ENCODE data around the gene PLXNC1. TPM values are rescaled to one million over a fixed set of nuclear protein-coding genes. Genes with fewer than 3 reads are reported as not detected.

The PLXNC1 gene
- total and polyA plus RNA-seq, 2 of the 8 experiments (the other 6 are each of a cell fraction or from before 2014, with no cell fraction given) = 0.83 to 2.0 TPM

GRCh38 chr12:94239332-94239993 is 91.1 kb downstream of the PLXNC1 start:
- ChIA-PET POLR2A (ENCODE audit: partially characterized antibody) (no interaction called here), CTCF (ENCODE audit: partially characterized antibody) (interaction anchor here (0.8 kb wide), 1 partner anchor 82 kb away, joined by 3 read pairs; no protein-coding TSS in a partner anchor)
- 0 out of 7 replicates have a peak, but pooled peaks cover 0 to 5% (median 0%) of the 10 kb centered on the region in 4 experiments for H3K4me1 ChIP-seq (replicated peaks in 1 of 4; ENCODE audit: control insufficient read depth in 3 of 4, insufficient read depth in 4 of 4, low read length in 3 of 4)
- no peak overlapping the region for H2BK120ac ChIP-seq (replicated peaks; ENCODE audit: low read depth, low read length)
- H2BK20ac ChIP-seq (ENCODE audit: low read length) = no peak overlapping the region
- H2AK5ac ChIP-seq (ENCODE audit: low read depth, low read length) = no peak overlapping the region
- H3K23me2 ChIP-seq (ENCODE audit: low read depth, low read length) = no peaks in the 10 kb centered on the region
- no peaks in the 10 kb centered on the region for H3K79me2 ChIP-seq (ENCODE audit: control insufficient read depth in 1 of 2, insufficient read depth in 2 of 2, low read length in 2 of 2)
- no peaks in the 10 kb centered on the region for H3K9me3 ChIP-seq (ENCODE audit: insufficient read depth in 2 of 2, low read depth in 1 of 2, low read length in 1 of 2)
- no peak overlapping the region for H3K27ac ChIP-seq (ENCODE audit: low read depth, low read length)
- DNase-seq (ENCODE audit: low read depth in 1 of 2, low spot score in 2 of 2) (no peak), FAIRE-seq (no peak)
- no peak overlapping the region for H3K23ac ChIP-seq (ENCODE audit: insufficient read length)
- H3K4me3 ChIP-seq (ENCODE audit: extremely low read depth in 1 of 4, insufficient read depth in 2 of 4, low read depth in 3 of 4, low read length in 4 of 4) = no peak overlapping the region
- H4K20me1 ChIP-seq (replicated peaks in 1 of 2; ENCODE audit: control insufficient read depth in 1 of 2, insufficient read depth in 2 of 2, low read length in 2 of 2) = no peaks in the 10 kb centered on the region
- no peak overlapping the region for H2BK5ac ChIP-seq (ENCODE audit: low read depth, low read length)
- H3K56ac ChIP-seq (replicated peaks; ENCODE audit: insufficient read length, low read depth, low read length) = no peak overlapping the region
- no peak overlapping the region for H3K18ac ChIP-seq (ENCODE audit: extremely low read depth, low read length)
- no peak overlapping the region for H4K91ac ChIP-seq (replicated peaks; ENCODE audit: insufficient read length, low read length)
- H3K4me2 ChIP-seq (ENCODE audit: insufficient read depth in 1 of 2, low read depth in 2 of 2, low read length in 2 of 2) = no peak overlapping the region
- no peak overlapping the region for H2BK15ac ChIP-seq (ENCODE audit: low read length)
- no peaks in the 10 kb centered on the region for H3K36me3 ChIP-seq (ENCODE audit: control insufficient read depth in 2 of 4, insufficient read depth in 4 of 4, low read length in 3 of 4)
- WGBS, 2 experiments (ENCODE audit: extremely low coverage in 1 of 2, insufficient coverage in 1 of 2, insufficient read length in 1 of 2, insufficient replicate concordance in 2 of 2, low coverage in 1 of 2, low lambda C conversion rate in 2 of 2, missing lambda C conversion rate in 1 of 2) = 96% methylated on average over 6 of the region's 7 CpGs; no CpG with 5 or more reads in 1 of the 2 experiments
- no peaks in the 10 kb centered on the region for H3K27me3 ChIP-seq (replicated peaks in 1 of 4; ENCODE audit: control insufficient read depth in 3 of 4, extremely low read depth in 1 of 4, insufficient read depth in 3 of 4, low read length in 3 of 4)
- H3K4ac ChIP-seq (replicated peaks; ENCODE audit: insufficient read length, low read depth, low read length) = no peak overlapping the region
- H3K9ac ChIP-seq (replicated peaks in 1 of 4; ENCODE audit: extremely low read depth in 1 of 4, low read depth in 3 of 4, low read length in 3 of 4) = no peak overlapping the region
- H4K8ac ChIP-seq (ENCODE audit: extremely low read depth, insufficient read depth, low read length) = no peak overlapping the region
- no peak overlapping the region for H2AFZ ChIP-seq (ENCODE audit: low read length)
- no peak overlapping the region for H2BK12ac ChIP-seq (ENCODE audit: low read depth, low read length)
- no peak overlapping the region for H4K5ac ChIP-seq (ENCODE audit: insufficient read length, low read depth, low read length)
- no peaks in the 10 kb centered on the region for H3K79me1 ChIP-seq (ENCODE audit: low read depth, low read length)
- no peak overlapping the region for H3K14ac ChIP-seq (ENCODE audit: insufficient read length)
- TF ChIP-seq MAX (IDR thresholded peaks at IDR 0.05) (no peak), E2F6 (IDR thresholded peaks at IDR 0.05) (no peak), BRCA1 (IDR thresholded peaks at IDR 0.05; ENCODE audit: low read depth, low read length) (no peak), BACH1 (IDR thresholded peaks at IDR 0.05; ENCODE audit: low read length) (no peak), JUN (IDR thresholded peaks at IDR 0.05; ENCODE audit: low read depth, low read length) (no peak), EGR1 (IDR thresholded peaks at IDR 0.05; ENCODE audit: borderline replicate concordance, low read depth, low read length) (no peak), CBX5 (IDR thresholded peaks at IDR 0.05; ENCODE audit: low read depth, low read length) (no peak), RXRA (IDR thresholded peaks at IDR 0.05; ENCODE audit: insufficient read depth, low read depth, low read length) (no peak), ZNF274 (IDR thresholded peaks at IDR 0.05; ENCODE audit: borderline replicate concordance, extremely low read depth, low read length) (no peak), FOSL1 (IDR thresholded peaks at IDR 0.05; ENCODE audit: insufficient read depth, low read depth, low read length) (no peak), SIN3A (conservative IDR thresholded peaks at IDR 0.05 in 1 of 2, IDR thresholded peaks at IDR 0.05 in 1 of 2; ENCODE audit: low read depth in 1 of 2, low read length in 2 of 2) (no peak), TCF12 (IDR thresholded peaks at IDR 0.05; ENCODE audit: low read depth, low read length) (no peak), ASH2L (IDR thresholded peaks at IDR 0.05; ENCODE audit: low read length) (no peak)
